ENCODE data around the gene NAALADL1. TPM values are rescaled to one million over a fixed set of nuclear protein-coding genes. Genes with fewer than 3 reads are reported as not detected.
A peak's percentile ranks its signal among the peaks of the same experiment; 100 is the strongest.

Gene NAALADL1
- total and polyA plus RNA-seq, 9 of the 15 experiments (the other 6 are each of a cell fraction or from before 2014, with no cell fraction given), result 0.06 to 0.72 (median 0.22) TPM; not detected in 4

DNA sequence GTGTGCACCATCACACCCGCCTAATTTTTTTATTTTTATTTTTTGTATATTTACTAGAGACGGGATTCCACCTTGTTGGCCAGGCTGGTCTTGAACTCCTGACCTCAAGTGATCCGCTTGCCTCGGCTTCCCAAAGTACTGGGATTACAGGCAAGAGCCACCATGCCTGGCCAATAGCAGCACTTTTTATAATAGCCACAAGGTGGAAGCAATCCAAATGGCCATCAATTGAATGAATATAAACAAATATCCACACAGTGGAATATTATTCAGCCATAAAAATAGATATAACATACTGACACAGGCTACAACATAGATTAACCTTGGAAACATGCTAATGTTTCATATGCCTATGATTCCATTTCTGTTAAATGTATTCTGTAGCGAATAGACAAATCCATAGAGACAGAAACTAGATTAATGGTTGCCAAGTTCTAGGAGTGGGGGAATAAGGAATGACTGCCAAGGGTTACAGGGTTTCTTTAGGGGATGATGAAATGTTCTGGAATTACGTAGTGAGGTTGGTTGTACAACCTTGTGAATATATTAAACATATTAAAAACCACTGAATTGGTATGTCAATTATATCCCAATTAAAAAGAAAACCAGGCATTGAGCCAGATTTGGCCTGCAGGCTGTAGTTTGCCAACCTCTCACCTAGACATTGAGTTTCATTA, 42.5 kb upstream of the NAALADL1 start:
- no peaks in the 10 kb centered on the region for H3K27me3 ChIP-seq (ENCODE audit: control insufficient read depth in 2 of 2, insufficient read depth in 2 of 2, low read length in 2 of 2)
- DNase-seq (ENCODE audit: extremely low read depth in 1 of 4, low spot score in 3 of 4), result no peak
- ChIA-PET CTCF (ENCODE audit: low intra/inter-chr PET ratio) (no interaction called here), POLR2A (interaction anchor here (0.5 to 8.4 kb wide), 4 partner anchors 10 to 279 kb away, joined by 3 to 92 read pairs (median 3); partner anchors contain the start of gene TM7SF2)
- no peak overlapping the region for H3K4me2 ChIP-seq (ENCODE audit: insufficient read depth, low read length)
- BruUV-seq (replicated peaks), result no TSS peak
- no peak for ATAC-seq
- 90% methylated on average over 6 of the region's 6 CpGs for WGBS (ENCODE audit: insufficient coverage, low coverage, missing lambda C conversion rate)
- no peak overlapping the region for H3K9ac ChIP-seq (ENCODE audit: insufficient read depth in 1 of 2, low read depth in 2 of 2, low read length in 2 of 2)
- no peak for FAIRE-seq
- H3K79me2 ChIP-seq (ENCODE audit: control insufficient read depth, insufficient read depth, low read length), result peaks cover 21% of the 10 kb centered on the region
- in situ Hi-C loops (cut with MboI), result no loop called here
- no peaks in the 10 kb centered on the region for H4K20me1 ChIP-seq (replicated peaks; ENCODE audit: control insufficient read depth, insufficient read depth, low read length)
- peak; percentile 47 for TF ChIP-seq ZNF146 (CRISPR knock-in tag; IDR thresholded peaks at IDR 0.05; ENCODE audit: unreplicated experiment)
- TF ChIP-seq, protein P1, sequence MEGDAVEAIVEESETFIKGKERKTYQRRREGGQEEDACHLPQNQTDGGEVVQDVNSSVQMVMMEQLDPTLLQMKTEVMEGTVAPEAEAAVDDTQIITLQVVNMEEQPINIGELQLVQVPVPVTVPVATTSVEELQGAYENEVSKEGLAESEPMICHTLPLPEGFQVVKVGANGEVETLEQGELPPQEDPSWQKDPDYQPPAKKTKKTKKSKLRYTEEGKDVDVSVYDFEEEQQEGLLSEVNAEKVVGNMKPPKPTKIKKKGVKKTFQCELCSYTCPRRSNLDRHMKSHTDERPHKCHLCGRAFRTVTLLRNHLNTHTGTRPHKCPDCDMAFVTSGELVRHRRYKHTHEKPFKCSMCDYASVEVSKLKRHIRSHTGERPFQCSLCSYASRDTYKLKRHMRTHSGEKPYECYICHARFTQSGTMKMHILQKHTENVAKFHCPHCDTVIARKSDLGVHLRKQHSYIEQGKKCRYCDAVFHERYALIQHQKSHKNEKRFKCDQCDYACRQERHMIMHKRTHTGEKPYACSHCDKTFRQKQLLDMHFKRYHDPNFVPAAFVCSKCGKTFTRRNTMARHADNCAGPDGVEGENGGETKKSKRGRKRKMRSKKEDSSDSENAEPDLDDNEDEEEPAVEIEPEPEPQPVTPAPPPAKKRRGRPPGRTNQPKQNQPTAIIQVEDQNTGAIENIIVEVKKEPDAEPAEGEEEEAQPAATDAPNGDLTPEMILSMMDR (IDR thresholded peaks at IDR 0.05 in 2 of 3, conservative IDR thresholded peaks at IDR 0.05 in 1 of 3; ENCODE audit: insufficient read depth in 2 of 3, low read depth in 1 of 3, low read length in 3 of 3), result peak; percentile 17 to 22 (median 18); a peak in 3 of 6 replicates
- TF ChIP-seq ELK1 (CRISPR knock-in tag; IDR thresholded peaks at IDR 0.05), result no peak
- no peak overlapping the region for H2AFZ ChIP-seq (ENCODE audit: low read depth, low read length)
- no peaks in the 10 kb centered on the region for H3K9me1 ChIP-seq (ENCODE audit: control insufficient read depth, insufficient read depth, low read length)
- intact Hi-C loops (cut with micrococcal nuclease), result no loop called here
- no peak overlapping the region for H3K4me3 ChIP-seq
- H3K36me3 ChIP-seq (ENCODE audit: control insufficient read depth, insufficient read depth, low read length), result peaks cover 31% of the 10 kb centered on the region; the same call in 2 of the 3 replicates
- H3K27ac ChIP-seq (ENCODE audit: extremely low read depth, low read depth, low read length), result no peak overlapping the region
- no peaks in the 10 kb centered on the region for H3K9me3 ChIP-seq (replicated peaks; ENCODE audit: control insufficient read depth, insufficient read depth, low read depth, low read length)
- peaks cover 3 to 10% of the 10 kb centered on the region in 2 experiments; a peak in 3 of 5 replicates for H3K4me1 ChIP-seq (replicated peaks in 1 of 2; ENCODE audit: control insufficient read depth in 2 of 2, insufficient read depth in 2 of 2, low read length in 2 of 2)

Measured in K562 (cell line).